ENCODE data around the gene ALKBH4. TPM values are rescaled to one million over a fixed set of nuclear protein-coding genes. Genes with fewer than 3 reads are reported as not detected.

ALKBH4 gene
- total and polyA plus RNA-seq, 2 donors (not counting 3 experiments of a cell fraction or from before 2014, with no cell fraction given): 5.3 to 10.8 TPM

DNA sequence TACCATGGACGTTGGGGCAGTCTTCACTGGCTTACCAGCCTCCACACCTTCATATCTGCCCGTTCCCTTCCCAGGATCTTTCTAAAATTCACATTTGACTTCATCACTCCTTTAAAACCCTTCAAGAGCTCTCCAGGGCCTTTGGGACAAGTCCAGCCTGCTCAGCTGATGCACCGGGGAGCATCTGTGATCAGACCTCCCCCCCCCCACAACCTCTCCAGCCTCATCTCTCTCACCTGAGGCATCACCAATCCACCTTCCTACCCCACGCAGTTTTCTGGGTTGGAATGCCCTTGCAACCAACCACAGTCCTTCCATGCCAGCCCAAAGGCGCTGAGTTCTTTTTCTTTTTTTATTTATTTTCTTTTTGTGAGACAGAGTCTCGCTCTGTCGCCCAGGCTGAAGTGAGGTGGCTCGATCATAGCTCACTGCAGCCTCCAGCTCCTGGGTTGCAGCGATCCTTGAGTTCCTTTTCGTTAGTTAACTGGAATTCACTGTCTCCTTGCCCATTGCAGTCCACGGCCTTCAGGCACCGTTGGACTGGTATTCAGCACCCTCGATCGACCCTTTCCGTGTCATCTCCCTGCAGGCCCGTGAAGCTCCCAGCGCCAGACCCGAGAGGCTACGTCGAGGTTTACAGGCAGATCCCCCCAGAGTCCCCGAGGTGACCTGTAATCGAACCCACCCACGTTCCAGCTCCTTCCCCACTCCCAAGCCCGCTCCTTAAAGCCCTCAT, 654 bp downstream of the ALKBH4 start:
- Histone ChIP-seq H3K79me2 (ENCODE audit: control insufficient read depth, insufficient read depth, low read length) (peaks cover 6% of the 10 kb centered on the region), H3K9me1 (replicated peaks; ENCODE audit: control insufficient read depth, extremely low read depth, insufficient read depth, low read length) (no peaks in the 10 kb centered on the region), H3K4me1 (ENCODE audit: control insufficient read depth, extremely low read depth, insufficient read depth, low read length) (peaks cover 9% of the 10 kb centered on the region), H3K27ac (ENCODE audit: insufficient read depth, low read depth, low read length) (no peak overlapping the region), H3K27me3 (ENCODE audit: control insufficient read depth in 2 of 2, insufficient read depth in 2 of 2, low read length in 2 of 2) (no peaks in the 10 kb centered on the region), H2AFZ (ENCODE audit: low read depth, low read length) (peak overlapping the region; percentile 96), H3K9me3 (replicated peaks; ENCODE audit: control insufficient read depth, insufficient read depth, low read length) (no peaks in the 10 kb centered on the region), H3K4me2 (ENCODE audit: insufficient read depth, low read length) (peak overlapping the region; percentile 53), H3K9ac (replicated peaks; ENCODE audit: extremely low read depth, insufficient read depth, low read length) (peak overlapping the region; percentile 84), H4K20me1 (replicated peaks; ENCODE audit: control insufficient read depth, extremely low read depth, insufficient read depth, low read length) (no peaks in the 10 kb centered on the region), H3K4me3 (replicated peaks in 1 of 3; ENCODE audit: insufficient read depth in 1 of 3, low read depth in 1 of 3, low read length in 3 of 3) (peak overlapping the region; percentile 63 to 81 (median 70)), H3K36me3 (ENCODE audit: control insufficient read depth in 2 of 2, extremely low read depth in 1 of 2, insufficient read depth in 2 of 2, low read length in 2 of 2) (peaks cover 0 to 3% of the 10 kb centered on the region in 2 experiments)
- dilution Hi-C loops (cut with MboI; ENCODE audit: extremely low pct_ligation_motif_present, low sequenced_read_pairs) (no loop called here), intact Hi-C loops (cut with micrococcal nuclease) (loop anchor here (1.0 kb wide), 2 partner anchors 31 to 52 kb away; partner anchors contain the start of gene ORAI2)
- DNase-seq (ENCODE audit: low read depth, low spot score) (no peak), FAIRE-seq (no peak)
- TF ChIP-seq POLR2AphosphoS5 (IDR thresholded peaks at IDR 0.05; ENCODE audit: insufficient read depth, low read depth, low read length): no peak
- TF ChIP-seq POLR2A (IDR thresholded peaks at IDR 0.05; ENCODE audit: low read depth, low read length): no peak
- no peak for TF ChIP-seq MYC (IDR thresholded peaks at IDR 0.05; ENCODE audit: low read depth, low read length)
- no peak for TF ChIP-seq EZH2 (IDR thresholded peaks at IDR 0.05; ENCODE audit: borderline replicate concordance, low read depth, low read length, severe bottlenecking)
- TF ChIP-seq FOS (IDR thresholded peaks at IDR 0.05; ENCODE audit: borderline replicate concordance, insufficient read depth, low read length): no peak
- no peak for TF ChIP-seq GATA2 (IDR thresholded peaks at IDR 0.05; ENCODE audit: insufficient read depth, insufficient read length, low read depth, low read length)
- TF ChIP-seq, protein P1, sequence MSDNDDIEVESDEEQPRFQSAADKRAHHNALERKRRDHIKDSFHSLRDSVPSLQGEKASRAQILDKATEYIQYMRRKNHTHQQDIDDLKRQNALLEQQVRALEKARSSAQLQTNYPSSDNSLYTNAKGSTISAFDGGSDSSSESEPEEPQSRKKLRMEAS (IDR thresholded peaks at IDR 0.05; ENCODE audit: insufficient read depth, insufficient read length): no peak
- TF ChIP-seq JUN (IDR thresholded peaks at IDR 0.05; ENCODE audit: borderline replicate concordance, insufficient read depth, insufficient read length, low read depth): no peak
- TF ChIP-seq, protein P2, sequence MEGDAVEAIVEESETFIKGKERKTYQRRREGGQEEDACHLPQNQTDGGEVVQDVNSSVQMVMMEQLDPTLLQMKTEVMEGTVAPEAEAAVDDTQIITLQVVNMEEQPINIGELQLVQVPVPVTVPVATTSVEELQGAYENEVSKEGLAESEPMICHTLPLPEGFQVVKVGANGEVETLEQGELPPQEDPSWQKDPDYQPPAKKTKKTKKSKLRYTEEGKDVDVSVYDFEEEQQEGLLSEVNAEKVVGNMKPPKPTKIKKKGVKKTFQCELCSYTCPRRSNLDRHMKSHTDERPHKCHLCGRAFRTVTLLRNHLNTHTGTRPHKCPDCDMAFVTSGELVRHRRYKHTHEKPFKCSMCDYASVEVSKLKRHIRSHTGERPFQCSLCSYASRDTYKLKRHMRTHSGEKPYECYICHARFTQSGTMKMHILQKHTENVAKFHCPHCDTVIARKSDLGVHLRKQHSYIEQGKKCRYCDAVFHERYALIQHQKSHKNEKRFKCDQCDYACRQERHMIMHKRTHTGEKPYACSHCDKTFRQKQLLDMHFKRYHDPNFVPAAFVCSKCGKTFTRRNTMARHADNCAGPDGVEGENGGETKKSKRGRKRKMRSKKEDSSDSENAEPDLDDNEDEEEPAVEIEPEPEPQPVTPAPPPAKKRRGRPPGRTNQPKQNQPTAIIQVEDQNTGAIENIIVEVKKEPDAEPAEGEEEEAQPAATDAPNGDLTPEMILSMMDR (IDR thresholded peaks at IDR 0.05; ENCODE audit: extremely low read depth in 1 of 2, insufficient read depth in 1 of 2, low read depth in 1 of 2, low read length in 2 of 2): no peak
- ChIA-PET POLR2A (no interaction called here), CTCF (interaction anchor here (0.7 to 1.3 kb wide), 4 partner anchors 12 to 60 kb away, joined by 3 to 6 read pairs (median 4); no protein-coding TSS in a partner anchor)
- BruUV-seq (replicated peaks): no TSS peak

All from endothelial cell of umbilical vein (primary cell).